ENCODE measurements around the gene GNG13.
"Not testable (repeated sequence)": the region's sequence is repeated elsewhere in the genome, so short reads cannot be mapped to it uniquely, and the experiment has no call there.

The GNG13 gene

GRCh38 chr16:767743-768235 is 32.7 kb downstream of the GNG13 start:
- no peak overlapping the region for H3K4me3 ChIP-seq (ENCODE audit: low read length)

GRCh38 chr16:766820-767640 is 33.5 kb downstream of the GNG13 start:
- no peak overlapping the region for H3K4me3 ChIP-seq (ENCODE audit: low read length)
- no peak for DNase-seq (ENCODE audit: low read depth, low spot score)

More at GRCh38 chr16:767743-768235, 32.7 kb downstream of the GNG13 start:
- DNase-seq (ENCODE audit: low read depth, low spot score): no peak

- DNase-seq (ENCODE audit: low read depth, low spot score): no peak
- H3K4me3 ChIP-seq (ENCODE audit: low read length): no peak overlapping the region
Measured at GRCh38 chr16:766008-766819, 34.3 kb downstream of the GNG13 start.

GRCh38 chr16:765488-765865 is 35.1 kb downstream of the GNG13 start:
- no peak overlapping the region for H3K4me3 ChIP-seq (ENCODE audit: low read length)

GRCh38 chr16:764848-765487 is 35.6 kb downstream of the GNG13 start:
- no peak overlapping the region for H3K4me3 ChIP-seq (ENCODE audit: low read length)
- no peak for DNase-seq (ENCODE audit: low read depth, low spot score)

More at GRCh38 chr16:765488-765865, 35.1 kb downstream of the GNG13 start:
- no peak for DNase-seq (ENCODE audit: low read depth, low spot score)

- DNase-seq (ENCODE audit: low read depth, low spot score): no peak
Measured at GRCh38 chr16:764184-764750, 36.3 kb downstream of the GNG13 start.

GRCh38 chr16:763369-764183 is 37.0 kb downstream of the GNG13 start:
- no peak for DNase-seq (ENCODE audit: low read depth, low spot score)
- no peak overlapping the region for H3K4me3 ChIP-seq (ENCODE audit: low read length)

More at GRCh38 chr16:764184-764750, 36.3 kb downstream of the GNG13 start:
- H3K4me3 ChIP-seq (ENCODE audit: low read length): no peak overlapping the region

GRCh38 chr16:762595-763268 is 37.8 kb downstream of the GNG13 start:
- DNase-seq (ENCODE audit: low read depth, low spot score): no peak
- H3K4me3 ChIP-seq (ENCODE audit: low read length): no peak overlapping the region

GRCh38 chr16:761625-762513 is 38.7 kb downstream of the GNG13 start:
- H3K4me3 ChIP-seq (ENCODE audit: low read length): no peak overlapping the region
- DNase-seq (ENCODE audit: low read depth, low spot score): no peak

- DNase-seq (ENCODE audit: low read depth, low spot score): no peak
- no peak within 1 kb of the TSS for H3K4me3 ChIP-seq (ENCODE audit: low read length)
Measured at GRCh38 chr16:760545-761343, 39.8 kb downstream of the GNG13 start, which contains the start of gene MSLN. Gene MSLN, plus strand, starts transcription at chr16:760734. Its CDS starts 1,947 bp downstream, at chr16:762681.

- no peak overlapping the region for H3K4me3 ChIP-seq (ENCODE audit: low read length)
- DNase-seq (ENCODE audit: low read depth, low spot score): no peak
Measured at GRCh38 chr16:760065-760464, 40.5 kb downstream of the GNG13 start.

GRCh38 chr16:759110-759910 is 41.2 kb downstream of the GNG13 start:
- no peak for DNase-seq (ENCODE audit: low read depth, low spot score)
- no peak overlapping the region for H3K4me3 ChIP-seq (ENCODE audit: low read length)

- H3K4me3 ChIP-seq (ENCODE audit: low read length): no peak overlapping the region
- no peak for DNase-seq (ENCODE audit: low read depth, low spot score)
Measured at GRCh38 chr16:756428-756827, 44.1 kb downstream of the GNG13 start.

- no peak for DNase-seq (ENCODE audit: low read depth, low spot score)
- no peak overlapping the region for H3K4me3 ChIP-seq (ENCODE audit: low read length)
Measured at GRCh38 chr16:754656-755055, 45.9 kb downstream of the GNG13 start.

GRCh38 chr16:754121-754607 is 46.4 kb downstream of the GNG13 start:
- H3K4me3 ChIP-seq (ENCODE audit: low read length); DNase-seq (ENCODE audit: low read depth, low spot score): not testable (repeated sequence)
